Measurements from ENCODE around the gene MRPL42. TPM values are rescaled to one million over a fixed set of nuclear protein-coding genes. Genes with fewer than 3 reads are reported as not detected.

MRPL42 gene
- total RNA-seq, 1 donor from 2014 or later: 8.4 TPM

- no peaks in the 10 kb centered on the region for H3K9me3 ChIP-seq
- no peaks in the 10 kb centered on the region for H3K27me3 ChIP-seq
- no peak for TF ChIP-seq CTCF (IDR thresholded peaks at IDR 0.05)
- no peaks in the 10 kb centered on the region for H3K4me1 ChIP-seq
- no peak overlapping the region for H3K4me3 ChIP-seq
- intact Hi-C loops (cut with DNase I): no loop called here
- no peak for DNase-seq (ENCODE audit: low spot score in 2 of 2)
- H3K36me3 ChIP-seq: no peaks in the 10 kb centered on the region
- H3K27ac ChIP-seq: no peak overlapping the region
These were observed 42.2 kb downstream of the MRPL42 start for GRCh38 chr12:93509506-93509905.

GRCh38 chr12:93514853-93515252, 47.5 kb downstream of the MRPL42 start:
- intact Hi-C loops (cut with DNase I): no loop called here
- TF ChIP-seq CTCF (IDR thresholded peaks at IDR 0.05): no peak

GRCh38 chr12:93518725-93519124, 51.4 kb downstream of the MRPL42 start:
- TF ChIP-seq CTCF (IDR thresholded peaks at IDR 0.05): no peak
- H3K4me3 ChIP-seq: no peak overlapping the region
- no peaks in the 10 kb centered on the region for H3K27me3 ChIP-seq
- intact Hi-C loops (cut with DNase I): no loop called here
- no peaks in the 10 kb centered on the region for H3K9me3 ChIP-seq
- no peak overlapping the region for H3K27ac ChIP-seq
- DNase-seq (ENCODE audit: low spot score in 2 of 2): no peak
- H3K4me1 ChIP-seq: no peaks in the 10 kb centered on the region
- H3K36me3 ChIP-seq: no peaks in the 10 kb centered on the region

More at GRCh38 chr12:93514853-93515252, 47.5 kb downstream of the MRPL42 start:
- Histone ChIP-seq H3K9me3 (no peaks in the 10 kb centered on the region), H3K4me3 (no peak overlapping the region), H3K27ac (no peak overlapping the region), H3K4me1 (no peaks in the 10 kb centered on the region), H3K27me3 (no peaks in the 10 kb centered on the region), H3K36me3 (no peaks in the 10 kb centered on the region)
- DNase-seq (ENCODE audit: low spot score in 2 of 2): no peak

- Histone ChIP-seq H3K36me3 (no peaks in the 10 kb centered on the region), H3K27ac (no peak overlapping the region), H3K9me3 (no peaks in the 10 kb centered on the region), H3K27me3 (no peaks in the 10 kb centered on the region), H3K4me1 (no peaks in the 10 kb centered on the region), H3K4me3 (no peak overlapping the region)
- no peak for DNase-seq (ENCODE audit: low spot score in 2 of 2)
- intact Hi-C loops (cut with DNase I): no loop called here
- TF ChIP-seq CTCF (IDR thresholded peaks at IDR 0.05): no peak
These were observed 52.5 kb downstream of the MRPL42 start for GRCh38 chr12:93519859-93520258.

- Histone ChIP-seq H3K9me3 (no peaks in the 10 kb centered on the region), H3K4me3 (no peak overlapping the region), H3K27me3 (no peaks in the 10 kb centered on the region), H3K27ac (no peak overlapping the region), H3K4me1 (no peaks in the 10 kb centered on the region), H3K36me3 (no peaks in the 10 kb centered on the region)
- DNase-seq (ENCODE audit: low spot score in 2 of 2): no peak
- intact Hi-C loops (cut with DNase I): no loop called here
- no peak for TF ChIP-seq CTCF (IDR thresholded peaks at IDR 0.05)
These were observed 53.1 kb downstream of the MRPL42 start for GRCh38 chr12:93520454-93520853.

Measured in ascending aorta (tissue), 2 donors.